Osteocyte (in vitro differentiated cells): ENCODE results near the gene TMEM119. TPM values are rescaled to one million over a fixed set of nuclear protein-coding genes. Genes with fewer than 3 reads are reported as not detected.

Source experiments
- DNase-seq: peaks from one replicate; pipeline ENCODE4 v3.0.0; 2021; ENCODE audit warnings: mixed read lengths; ENCODE audit not compliant: unreplicated experiment; ENCODE audit errors: extremely low spot score
- H3K27ac Mint-ChIP-seq: one replicate; pipeline ENCODE4 v1.8.0; 2021; ENCODE audit warnings: mild to moderate bottlenecking, mixed read lengths; ENCODE audit not compliant: unreplicated experiment
- H3K27me3 Mint-ChIP-seq: one replicate; pipeline ENCODE4 v1.8.0; 2021; ENCODE audit warnings: mixed read lengths; ENCODE audit not compliant: unreplicated experiment
- H3K36me3 Mint-ChIP-seq: one replicate; pipeline ENCODE4 v1.8.0; 2021; ENCODE audit warnings: mixed read lengths; ENCODE audit not compliant: unreplicated experiment
- H3K4me1 Mint-ChIP-seq: one replicate; pipeline ENCODE4 v1.8.0; 2021; ENCODE audit warnings: mixed read lengths; ENCODE audit not compliant: unreplicated experiment
- H3K4me3 Mint-ChIP-seq: one replicate; pipeline ENCODE4 v1.8.0; 2021; ENCODE audit warnings: mild to moderate bottlenecking, moderate library complexity, mixed read lengths; ENCODE audit not compliant: unreplicated experiment
- H3K9me3 Mint-ChIP-seq: one replicate; pipeline ENCODE4 v1.8.0; 2021; ENCODE audit warnings: mixed read lengths; ENCODE audit not compliant: unreplicated experiment
- CTCF ChIP-seq: fragments of 200-600 bp; sonication (generic); IDR thresholded peaks from 2 replicates; pipeline ENCODE4 v1.5.0; 2021; ENCODE audit warnings: antibody characterized with exemption, mild to moderate bottlenecking, moderate library complexity
- long read RNA-seq: library from polyadenylated mRNA; unstranded; transcript quantifications from one replicate; pipeline ENCODE4 v2.0.0, GENCODE V29; 2021
- total RNA-seq: library from RNA; stranded (reverse); gene quantifications from 2 replicates; pipeline ENCODE4 v1.2.1, GENCODE V29; 2021

The TMEM119 gene
- total RNA-seq = 54.0 and 58.8 TPM in 2 replicates
- long read RNA-seq, partial matches to known transcripts = 0 of 20 reads
- long read RNA-seq, other reads (novel, unspliced or antisense) = 20 of 20 reads

DNA sequence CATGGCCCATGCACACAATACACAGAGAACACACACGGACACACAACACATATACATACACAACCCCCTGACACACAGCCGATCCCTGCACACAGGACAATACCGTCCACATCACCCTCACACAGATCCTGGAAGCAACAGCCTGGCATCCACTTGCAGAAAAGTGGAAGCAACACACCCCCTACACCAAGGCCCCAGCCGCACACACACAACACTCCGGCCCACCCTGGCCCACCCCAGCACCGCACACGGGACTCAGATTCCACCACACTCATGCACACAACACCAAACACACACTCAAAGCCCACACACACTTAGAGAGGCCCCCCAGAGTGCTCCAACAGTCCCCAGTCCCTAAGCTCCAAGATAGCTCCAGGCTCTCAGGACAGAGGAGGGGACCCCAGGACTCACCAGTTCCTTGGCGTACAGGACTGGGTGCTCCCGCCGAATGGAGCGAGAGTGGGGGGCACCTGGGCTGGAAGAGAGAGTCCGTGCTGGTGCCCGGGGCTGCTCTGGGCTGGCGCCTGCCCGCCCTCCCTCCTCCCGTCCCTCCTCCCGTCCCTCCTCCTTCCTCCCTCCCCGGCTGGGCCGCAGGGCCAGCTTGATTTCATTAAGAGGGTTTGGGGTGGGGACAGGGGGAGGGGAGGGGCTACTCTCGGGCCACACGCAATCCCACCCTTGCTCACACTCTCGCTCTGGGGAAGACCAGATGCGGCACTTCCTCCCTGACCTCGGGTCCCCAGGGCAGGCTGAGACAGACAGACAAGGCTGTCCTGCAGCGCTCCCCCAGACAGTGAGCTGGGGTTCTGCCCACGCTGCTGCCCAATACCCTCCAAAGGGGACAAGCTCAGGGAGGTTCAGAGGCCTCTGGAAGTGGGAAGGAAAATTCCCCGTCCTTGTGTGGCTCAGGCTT, at the start of gene TMEM119:
TSS of gene TMEM119 (minus strand) at position 526 of the 913 bp plus-strand sequence. CDS start 5,701 bp downstream, outside the sequence.
- H3K9me3 Mint-ChIP-seq = no peaks in the 10 kb centered on the region
- no peak for TF ChIP-seq CTCF
- H3K27ac Mint-ChIP-seq = peak within 1 kb of the TSS; percentile 45
- no peak for DNase-seq
- H3K4me1 Mint-ChIP-seq = peaks cover 11% of the 10 kb centered on the region
- H3K4me3 Mint-ChIP-seq = no peak within 1 kb of the TSS
- no peaks in the 10 kb centered on the region for H3K27me3 Mint-ChIP-seq
- H3K36me3 Mint-ChIP-seq = no peaks in the 10 kb centered on the region

GRCh38 chr12:108646600-108647579, 49.0 kb upstream of the TMEM119 start:
- no peak overlapping the region for H3K27ac Mint-ChIP-seq
- no peak overlapping the region for H3K4me3 Mint-ChIP-seq
- peaks cover 26% of the 10 kb centered on the region for H3K4me1 Mint-ChIP-seq
- H3K27me3 Mint-ChIP-seq = no peaks in the 10 kb centered on the region
- no peak for DNase-seq
- peaks cover 70% of the 10 kb centered on the region for H3K36me3 Mint-ChIP-seq
- H3K9me3 Mint-ChIP-seq = no peaks in the 10 kb centered on the region
- TF ChIP-seq CTCF = no peak

DNA sequence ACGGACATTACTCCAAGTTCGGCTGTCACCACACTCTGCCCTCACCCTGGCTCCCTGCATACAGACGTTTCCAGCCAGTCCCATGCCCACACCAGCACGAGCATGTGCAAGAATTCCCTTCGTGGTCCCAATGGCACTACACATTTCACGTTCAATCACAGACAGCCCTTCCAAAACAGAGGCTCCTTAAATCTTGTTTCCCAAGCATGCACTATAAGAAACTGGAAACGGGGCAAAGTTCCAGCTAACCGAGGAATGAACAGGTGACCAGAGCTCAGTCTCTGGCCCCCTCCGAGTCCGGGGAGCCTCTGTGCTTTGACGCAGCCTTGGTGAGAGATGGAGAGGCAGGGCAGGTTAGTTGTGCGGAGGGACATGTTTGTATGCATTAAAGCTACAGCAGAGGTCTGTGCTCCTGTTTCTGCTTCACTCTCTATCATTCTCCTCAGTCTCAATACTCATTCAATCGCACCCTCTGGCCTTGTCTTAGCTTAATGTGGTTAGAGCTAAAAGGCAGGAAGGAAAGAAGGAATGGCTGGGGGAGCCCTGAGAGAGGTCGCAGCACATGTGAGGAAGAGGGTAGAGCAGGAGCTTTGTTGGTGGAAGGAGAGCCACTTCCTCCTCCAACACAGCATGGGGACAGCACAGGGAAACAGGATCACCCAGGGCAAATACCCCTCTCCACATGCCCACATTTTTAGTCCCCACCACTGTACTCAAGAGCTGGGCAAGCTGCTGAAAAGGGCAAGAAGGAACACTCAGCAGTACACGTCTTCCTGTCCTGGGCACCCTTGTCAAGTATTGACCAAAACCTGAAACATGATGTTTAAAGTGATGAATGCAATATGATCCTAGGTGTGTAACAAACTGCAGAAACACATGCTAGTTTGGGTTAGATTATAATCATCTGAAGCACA, 48.1 kb upstream of the TMEM119 start:
- Mint-ChIP-seq H3K27ac (no peak overlapping the region), H3K4me1 (peaks cover 26% of the 10 kb centered on the region), H3K9me3 (no peaks in the 10 kb centered on the region), H3K27me3 (no peaks in the 10 kb centered on the region), H3K36me3 (peaks cover 69% of the 10 kb centered on the region), H3K4me3 (no peak overlapping the region)
- TF ChIP-seq CTCF = no peak
- DNase-seq = peak; percentile 66

DNA sequence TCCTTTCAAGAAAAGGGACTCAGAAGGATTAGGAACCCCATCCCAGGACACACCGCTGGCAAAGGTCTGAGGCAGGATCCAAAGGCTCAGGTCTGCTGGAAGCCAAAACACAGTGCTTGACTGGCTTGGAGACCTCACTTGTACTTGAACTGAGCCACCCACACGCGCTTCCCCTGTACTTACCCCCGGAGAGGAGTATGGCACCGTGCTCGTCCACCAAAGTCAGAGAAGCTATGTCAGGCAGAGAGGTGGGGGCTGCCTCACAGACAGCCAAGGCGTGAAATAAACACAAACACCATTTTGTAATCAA, 46.9 kb upstream of the TMEM119 start:
- H3K9me3 Mint-ChIP-seq = no peaks in the 10 kb centered on the region
- H3K27me3 Mint-ChIP-seq = no peaks in the 10 kb centered on the region
- H3K4me3 Mint-ChIP-seq = no peak overlapping the region
- no peak for TF ChIP-seq CTCF
- peaks cover 27% of the 10 kb centered on the region for H3K4me1 Mint-ChIP-seq
- peaks cover 63% of the 10 kb centered on the region for H3K36me3 Mint-ChIP-seq
- no peak for DNase-seq
- H3K27ac Mint-ChIP-seq = no peak overlapping the region
